WERI-Rb-1 (cell line): ENCODE results near the gene ADAM12.
"Not testable (repeated sequence)": the region's sequence is repeated elsewhere in the genome, so short reads cannot be mapped to it uniquely, and the experiment has no call there.

Experiments
- DNase-seq: peaks from one replicate; pipeline ENCODE4 v3.0.0-alpha.2; 2020
- H3K27ac ChIP-seq: fragments of 250-450 bp; sonication (Bioruptor Pico); 2 replicates; pipeline ENCODE4 v1.5.1; 2020; ENCODE audit warnings: mild to moderate bottlenecking, moderate library complexity
- H3K27me3 ChIP-seq: fragments of 250-450 bp; sonication (Bioruptor Pico); 2 replicates; pipeline ENCODE4 v1.5.1; 2021; ENCODE audit warnings: mild to moderate bottlenecking, low read depth, moderate library complexity; ENCODE audit not compliant: insufficient read depth, severe bottlenecking
- H3K36me3 ChIP-seq: fragments of 250-450 bp; sonication (Bioruptor Pico); 2 replicates; pipeline ENCODE4 v1.5.1; 2020; ENCODE audit warnings: mild to moderate bottlenecking, moderate library complexity
- H3K4me3 ChIP-seq: 2 replicates; pipeline ENCODE4 v1.5.1; 2011; ENCODE audit warnings: low read depth, mild to moderate bottlenecking, control low read depth, low read length
- H3K9me3 ChIP-seq: fragments of 250-450 bp; sonication (Bioruptor Pico); 2 replicates; pipeline ENCODE4 v1.5.1; 2021; ENCODE audit warnings: mild to moderate bottlenecking, moderate library complexity; ENCODE audit not compliant: severe bottlenecking
- CTCF ChIP-seq: IDR thresholded peaks from 2 replicates; pipeline ENCODE4 v1.5.1; 2011; ENCODE audit warnings: low read depth, mild to moderate bottlenecking, control low read depth, inconsistent platforms, low read length

The ADAM12 gene

DNA sequence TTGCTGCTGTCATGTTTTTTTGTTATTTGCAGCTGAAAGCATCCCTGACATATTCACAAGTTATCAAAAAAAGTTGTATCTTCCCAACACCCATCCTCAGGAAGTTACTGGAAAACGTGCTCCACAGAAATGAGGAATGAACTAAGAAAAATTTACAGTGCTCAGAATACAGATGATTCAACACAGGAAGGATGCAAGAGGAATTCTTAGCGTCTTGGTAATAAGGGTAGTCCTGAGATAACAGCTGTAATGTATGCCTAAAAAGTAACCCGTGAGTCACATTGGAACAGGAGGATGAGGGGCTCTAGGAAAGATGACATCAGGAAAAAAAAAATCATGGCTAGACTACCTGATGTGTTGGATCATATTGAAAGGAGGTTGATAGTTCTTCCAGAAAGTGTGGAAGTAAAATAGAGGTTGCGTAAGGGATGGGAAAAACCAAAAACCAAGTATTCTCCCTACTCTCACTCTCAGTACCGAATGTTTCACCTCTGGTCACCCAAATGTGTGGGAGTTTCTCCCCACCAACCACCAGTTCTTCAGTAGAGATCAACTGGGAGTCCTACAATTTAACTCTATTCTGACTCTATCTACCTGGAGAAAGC is 3.9 kb downstream of the ADAM12 start:
- no peak for DNase-seq

DNA sequence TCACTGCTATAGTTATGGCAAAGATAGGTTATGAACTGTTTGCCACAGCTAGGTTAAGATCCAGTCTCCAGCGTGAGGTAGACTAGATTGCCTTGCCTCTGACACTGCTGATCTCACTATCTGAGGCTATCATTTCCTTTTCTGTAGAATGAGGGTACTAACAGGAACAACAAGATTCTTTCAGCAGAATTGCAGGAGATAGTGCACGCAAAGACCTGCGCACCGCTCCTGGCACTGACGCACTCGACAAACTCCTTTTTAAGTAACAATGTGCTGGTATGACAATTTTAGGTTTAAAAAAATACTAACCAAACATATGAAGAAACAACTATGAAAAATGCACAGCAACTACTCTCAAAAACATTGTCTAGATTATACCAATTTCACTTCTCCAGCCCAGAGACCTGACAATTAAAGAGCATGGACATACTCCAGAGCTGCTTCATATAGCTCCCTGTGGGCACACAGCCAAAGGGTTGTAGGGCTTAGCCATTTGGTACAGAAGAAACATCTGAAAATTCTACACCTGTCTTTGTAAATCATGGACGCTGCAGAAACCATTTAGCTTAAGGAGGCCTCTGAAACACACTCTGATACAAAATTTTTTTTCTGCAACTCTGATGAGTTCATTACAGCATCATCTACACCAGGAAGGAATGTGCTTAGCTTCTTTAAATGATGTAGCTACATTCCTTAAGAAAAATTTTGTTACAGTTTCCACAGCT is 7.8 kb downstream of the ADAM12 start:
- Histone ChIP-seq H3K4me3 (no peak overlapping the region), H3K9me3 (no peaks in the 10 kb centered on the region), H3K27me3 (no peaks in the 10 kb centered on the region), H3K27ac (no peak overlapping the region), H3K36me3 (no peaks in the 10 kb centered on the region)
- TF ChIP-seq CTCF = no peak
- no peak for DNase-seq

More for the DNA sequence above, 3.9 kb downstream of the ADAM12 start:
- peaks cover 4% of the 10 kb centered on the region for H3K9me3 ChIP-seq
- H3K4me3 ChIP-seq = no peak overlapping the region
- H3K36me3 ChIP-seq = no peaks in the 10 kb centered on the region
- no peak overlapping the region for H3K27ac ChIP-seq
- H3K27me3 ChIP-seq = peaks cover 4% of the 10 kb centered on the region
- TF ChIP-seq CTCF = no peak

DNA sequence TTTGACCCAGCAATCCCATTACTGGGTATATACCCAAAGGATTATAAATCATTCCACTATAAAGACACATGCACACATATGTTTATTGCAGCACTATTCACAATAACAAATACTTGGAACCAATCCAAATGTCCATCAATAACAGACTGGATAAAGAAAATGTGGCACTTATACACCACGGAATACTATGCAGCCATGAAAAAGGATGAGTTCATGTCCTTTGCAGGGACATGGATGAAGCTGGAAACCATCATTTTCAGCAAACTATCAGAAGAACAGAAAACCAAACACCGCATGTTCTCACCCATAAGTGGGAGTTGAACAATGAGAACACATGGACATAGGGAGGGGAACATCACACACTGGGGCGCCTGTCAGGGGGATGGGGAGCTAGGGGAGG is 9.1 kb downstream of the ADAM12 start:
- not testable (repeated sequence) for H3K36me3 ChIP-seq, H3K9me3 ChIP-seq, H3K4me3 ChIP-seq, H3K27me3 ChIP-seq, H3K27ac ChIP-seq, DNase-seq

GRCh38 chr10:126376956-126377355 is 11.3 kb downstream of the ADAM12 start:
- no peaks in the 10 kb centered on the region for H3K9me3 ChIP-seq
- no peak for TF ChIP-seq CTCF
- no peak overlapping the region for H3K27ac ChIP-seq
- H3K4me3 ChIP-seq = no peak overlapping the region
- DNase-seq = no peak
- no peaks in the 10 kb centered on the region for H3K27me3 ChIP-seq
- H3K36me3 ChIP-seq = no peaks in the 10 kb centered on the region

DNA sequence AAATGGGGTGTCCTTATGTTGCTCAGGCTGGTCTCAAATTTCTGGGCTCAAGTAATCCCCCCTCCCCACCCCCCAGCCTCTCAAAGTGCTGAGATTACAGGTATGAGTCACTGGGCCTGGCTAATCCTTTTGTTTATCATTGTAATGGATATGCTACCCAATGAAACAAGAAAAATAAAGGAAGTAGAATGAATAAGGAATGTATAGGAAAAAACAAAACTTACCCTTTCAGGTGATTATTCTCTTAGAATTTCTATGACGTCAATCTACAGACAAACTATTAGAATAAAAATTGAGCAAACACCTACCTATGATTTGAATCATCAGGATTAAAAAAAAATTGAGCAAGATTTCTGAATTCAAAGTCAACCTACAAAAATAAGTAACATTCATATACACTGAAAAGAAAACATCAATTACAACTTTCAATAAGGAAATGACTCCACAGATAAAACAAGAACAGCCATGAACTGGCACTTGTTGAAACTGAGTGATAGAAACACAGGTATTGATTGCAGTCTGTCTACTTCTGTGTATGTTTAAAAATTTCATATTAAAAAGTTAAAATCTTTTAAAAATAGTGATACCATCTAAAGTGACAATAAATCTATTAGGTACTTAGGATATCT is 12.2 kb downstream of the ADAM12 start:
- H3K9me3 ChIP-seq = no peaks in the 10 kb centered on the region
- DNase-seq = no peak
- no peak for TF ChIP-seq CTCF
- H3K27me3 ChIP-seq = no peaks in the 10 kb centered on the region
- H3K36me3 ChIP-seq = no peaks in the 10 kb centered on the region
- H3K4me3 ChIP-seq = no peak overlapping the region
- H3K27ac ChIP-seq = no peak overlapping the region

DNA sequence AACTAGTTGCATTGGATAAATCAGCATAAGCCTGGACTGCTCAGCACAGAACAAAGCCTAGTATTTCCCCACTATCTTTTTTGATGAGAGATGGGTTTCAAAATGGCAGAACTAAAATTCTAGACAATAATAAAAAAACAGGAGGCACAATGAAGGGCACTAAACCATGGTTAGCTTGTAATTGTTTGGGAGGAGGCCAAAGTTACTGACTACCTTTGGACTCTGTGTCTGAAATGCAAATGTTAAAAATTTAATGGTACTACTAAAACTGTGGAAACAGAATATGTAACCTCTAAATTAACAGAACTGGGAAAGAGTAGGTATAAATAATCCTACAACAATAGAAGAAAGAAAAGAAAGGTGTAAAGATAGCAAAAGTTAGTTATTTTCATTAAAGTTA is 13.0 kb downstream of the ADAM12 start:
- Histone ChIP-seq H3K4me3 (no peak overlapping the region), H3K27me3 (no peaks in the 10 kb centered on the region), H3K9me3 (no peaks in the 10 kb centered on the region), H3K36me3 (no peaks in the 10 kb centered on the region), H3K27ac (no peak overlapping the region)
- DNase-seq = no peak
- no peak for TF ChIP-seq CTCF
